CD14-positive monocyte (primary cell): ENCODE measurements around the gene PRR20C. TPM values are rescaled to one million over a fixed set of nuclear protein-coding genes. Genes with fewer than 3 reads are reported as not detected.

Experiments
- DNase-seq, 3 donors: peaks; one replicate each; pipeline ENCODE4 v3.0.0-alpha.2; 2011 to 2022
- H2AFZ ChIP-seq: 2 replicates; pipeline ENCODE4 v1.6.0; 2012; ENCODE audit warnings: mild to moderate bottlenecking, low read depth, low read length, inconsistent platforms; ENCODE audit not compliant: insufficient read depth, poor library complexity, severe bottlenecking
- H3K27ac ChIP-seq, 2 donors: 1 replicate in 1 of 2; 2 replicates in 1 of 2; pipeline ENCODE4 v1.5.1; 2012 to 2013; ENCODE audit warnings: low read length in 2 of 2, control low read depth in 1 of 2, inconsistent platforms in 1 of 2, low read depth in 1 of 2, mild to moderate bottlenecking in 1 of 2
- H3K27me3 ChIP-seq, 2 donors: one replicate each; pipeline versions ENCODE4 v1.6.0 to v1.6.1; 2011 to 2013; ENCODE audit warnings: low read length in 2 of 2; ENCODE audit not compliant: control insufficient read depth in 2 of 2, insufficient read depth in 2 of 2
- H3K36me3 ChIP-seq, 2 donors: replicated peaks in 1 of 2; 1 replicate in 1 of 2; 2 replicates in 1 of 2; pipeline versions ENCODE4 v1.5.1 to v1.6.1; 2012 to 2013; ENCODE audit warnings: low read length in 2 of 2, control low read depth in 1 of 2, inconsistent platforms in 1 of 2, mild to moderate bottlenecking in 1 of 2; ENCODE audit not compliant: insufficient read depth in 2 of 2, control insufficient read depth in 1 of 2
- H3K4me1 ChIP-seq, 2 donors: 1 replicate in 1 of 2; 2 replicates in 1 of 2; pipeline versions ENCODE4 v1.5.1 to v1.6.1; 2012 to 2013; ENCODE audit warnings: low read length in 2 of 2, control low read depth in 1 of 2, inconsistent platforms in 1 of 2, mild to moderate bottlenecking in 1 of 2, moderate library complexity in 1 of 2; ENCODE audit not compliant: insufficient read depth in 2 of 2, control insufficient read depth in 1 of 2
- H3K4me2 ChIP-seq: replicated peaks from 2 replicates; pipeline ENCODE3; 2012; ENCODE audit warnings: low read length, moderate library complexity, mild to moderate bottlenecking; ENCODE audit not compliant: poor library complexity, severe bottlenecking; ENCODE audit errors: extremely low read depth
- H3K4me3 ChIP-seq, 3 experiments: fragments of 200-600 bp in 1 of 3; sonication (generic) in 1 of 3; replicated peaks in 1 of 3; 1 replicate in 2 of 3; 2 replicates in 1 of 3; pipeline ENCODE4 v1.5.1; 2011 to 2013; ENCODE audit warnings: low read length in 3 of 3, mild to moderate bottlenecking in 3 of 3, control low read depth in 2 of 3, low read depth in 2 of 3, inconsistent platforms in 1 of 3, moderate library complexity in 1 of 3
- H3K79me2 ChIP-seq: 2 replicates; pipeline ENCODE4 v1.6.0; 2012; ENCODE audit warnings: mild to moderate bottlenecking, control low read depth, inconsistent platforms, low read length, moderate library complexity; ENCODE audit not compliant: insufficient read depth
- H3K9ac ChIP-seq: 2 replicates; pipeline ENCODE4 v1.6.0; 2017; ENCODE audit warnings: low read length, mild to moderate bottlenecking; ENCODE audit not compliant: insufficient read depth, poor library complexity, severe bottlenecking
- H3K9me3 ChIP-seq, 2 donors: replicated peaks in 1 of 2; 1 replicate in 1 of 2; 2 replicates in 1 of 2; pipeline versions ENCODE4 v1.5.1 to v1.6.1; 2012 to 2013; ENCODE audit warnings: low read length in 2 of 2, control low read depth in 1 of 2; ENCODE audit not compliant: control insufficient read depth in 1 of 2, insufficient read depth in 1 of 2
- H4K20me1 ChIP-seq: 2 replicates; pipeline ENCODE4 v1.6.0; 2012; ENCODE audit warnings: mild to moderate bottlenecking, low read length, control low read depth, moderate library complexity; ENCODE audit not compliant: insufficient read depth
- H3K27ac Mint-ChIP-seq, 7 donors: one replicate each; pipeline ENCODE4 v1.8.0; 2020; ENCODE audit warnings: mild to moderate bottlenecking in 7 of 7, mixed read lengths in 7 of 7, moderate library complexity in 6 of 7, inconsistent platforms in 2 of 7
- H3K27me3 Mint-ChIP-seq, 3 donors: one replicate each; pipeline ENCODE4 v1.8.0; 2021 to 2022; ENCODE audit warnings: low read depth in 3 of 3, mild to moderate bottlenecking in 3 of 3, mixed read lengths in 3 of 3, moderate library complexity in 3 of 3, inconsistent platforms in 1 of 3
- H3K36me3 Mint-ChIP-seq, 2 donors: one replicate each; pipeline ENCODE4 v1.8.0; 2020; ENCODE audit warnings: mixed read lengths in 2 of 2, inconsistent platforms in 1 of 2, mild to moderate bottlenecking in 1 of 2
- H3K4me1 Mint-ChIP-seq: one replicate; pipeline ENCODE4 v1.8.0; 2020; ENCODE audit warnings: mild to moderate bottlenecking, mixed read lengths
- H3K4me3 Mint-ChIP-seq, 2 donors: one replicate each; pipeline ENCODE4 v1.8.0; 2020; ENCODE audit warnings: mild to moderate bottlenecking in 2 of 2, mixed read lengths in 2 of 2, moderate library complexity in 1 of 2
- H3K9me3 Mint-ChIP-seq, 7 donors: one replicate each; pipeline ENCODE4 v1.8.0; 2020 to 2022; ENCODE audit warnings: mixed read lengths in 7 of 7, mild to moderate bottlenecking in 6 of 7, moderate library complexity in 6 of 7, inconsistent platforms in 2 of 7
- WGBS: methylation state at CpG from one replicate; pipeline ENCODE4 v1.1.5; 2013; ENCODE audit warnings: missing lambda C conversion rate; ENCODE audit not compliant: insufficient coverage; 5-methylcytosine and 5-hydroxymethylcytosine counted together
- intact Hi-C, 2 donors: fragments of 100-400 bp; cut with micrococcal nuclease; formaldehyde crosslinking; loops; one replicate each; pipeline versions ENCODE4 v1.15.0 to v1.15.1; 2023
- polyA plus RNA-seq, 3 donors: library from polyadenylated mRNA; depleted of rRNA in 1 of 3; unstranded in 2 of 3; stranded (reverse) in 1 of 3; fragments of 300-500 nt in 2 of 3; fragments of >200 nt in 1 of 3; fragmentation: Illumina TruSeq in 2 of 3; gene quantifications; 1 replicate in 2 of 3; 2 replicates in 1 of 3; pipeline ENCODE4 v1.2.3, GENCODE V29; 2012 to 2021
- TF ChIP-seq, protein P1 (sequence below): fragments of 200-600 bp; IDR thresholded peaks from one replicate; pipeline ENCODE4 v1.8.0; 2022; ENCODE audit warnings: antibody characterized with exemption, mild to moderate bottlenecking

PRR20C gene
- polyA plus RNA-seq, 3 donors: not detected

DNA sequence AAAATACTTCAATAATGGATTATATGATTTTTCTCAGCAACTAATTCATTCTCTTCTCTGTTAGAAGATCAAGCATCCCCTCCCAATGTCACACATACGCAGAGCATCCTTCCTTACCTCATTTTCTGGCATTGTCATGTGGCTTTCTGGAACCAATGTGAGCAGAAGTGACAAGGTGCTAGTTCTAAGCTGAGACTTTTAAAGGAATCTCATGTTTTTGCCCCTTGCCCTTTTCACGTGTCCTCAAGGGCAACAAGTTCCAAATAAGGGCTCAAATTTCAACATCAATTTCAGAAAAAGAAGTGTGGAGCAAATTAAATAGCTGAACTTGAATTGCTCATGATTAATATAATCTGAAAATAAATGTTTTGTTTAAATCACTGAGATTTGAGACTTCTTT is 17.8 kb upstream of the PRR20C start:
- H3K79me2 ChIP-seq: no peaks in the 10 kb centered on the region
- intact Hi-C loops: no loop called here
- H3K4me3 Mint-ChIP-seq: no peak overlapping the region

GRCh38 chr13:57137585-57137984 is 16.3 kb upstream of the PRR20C start:
- Mint-ChIP-seq H3K4me3 (no peak overlapping the region), H3K27me3 (no peaks in the 10 kb centered on the region), H3K4me1 (no peaks in the 10 kb centered on the region), H3K36me3 (no peaks in the 10 kb centered on the region), H3K27ac (no peak overlapping the region), H3K9me3 (peaks cover 0 to 8% (median 3%) of the 10 kb centered on the region in 7 donors)
- Histone ChIP-seq H3K9me3 (peaks cover 5 to 8% of the 10 kb centered on the region in 2 donors), H3K27ac (no peak overlapping the region), H4K20me1 (no peaks in the 10 kb centered on the region), H3K79me2 (no peaks in the 10 kb centered on the region), H3K4me3 (no peak overlapping the region), H3K4me1 (no peaks in the 10 kb centered on the region), H3K27me3 (no peaks in the 10 kb centered on the region), H3K9ac (no peak overlapping the region), H2AFZ (no peak overlapping the region), H3K4me2 (no peak overlapping the region), H3K36me3 (no peaks in the 10 kb centered on the region)
- WGBS: no CpG with 5 or more reads among the region's 4 CpGs
- DNase-seq: no peak
- TF ChIP-seq, protein P1, sequence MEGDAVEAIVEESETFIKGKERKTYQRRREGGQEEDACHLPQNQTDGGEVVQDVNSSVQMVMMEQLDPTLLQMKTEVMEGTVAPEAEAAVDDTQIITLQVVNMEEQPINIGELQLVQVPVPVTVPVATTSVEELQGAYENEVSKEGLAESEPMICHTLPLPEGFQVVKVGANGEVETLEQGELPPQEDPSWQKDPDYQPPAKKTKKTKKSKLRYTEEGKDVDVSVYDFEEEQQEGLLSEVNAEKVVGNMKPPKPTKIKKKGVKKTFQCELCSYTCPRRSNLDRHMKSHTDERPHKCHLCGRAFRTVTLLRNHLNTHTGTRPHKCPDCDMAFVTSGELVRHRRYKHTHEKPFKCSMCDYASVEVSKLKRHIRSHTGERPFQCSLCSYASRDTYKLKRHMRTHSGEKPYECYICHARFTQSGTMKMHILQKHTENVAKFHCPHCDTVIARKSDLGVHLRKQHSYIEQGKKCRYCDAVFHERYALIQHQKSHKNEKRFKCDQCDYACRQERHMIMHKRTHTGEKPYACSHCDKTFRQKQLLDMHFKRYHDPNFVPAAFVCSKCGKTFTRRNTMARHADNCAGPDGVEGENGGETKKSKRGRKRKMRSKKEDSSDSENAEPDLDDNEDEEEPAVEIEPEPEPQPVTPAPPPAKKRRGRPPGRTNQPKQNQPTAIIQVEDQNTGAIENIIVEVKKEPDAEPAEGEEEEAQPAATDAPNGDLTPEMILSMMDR: no peak
- intact Hi-C loops: no loop called here

More for the DNA sequence above, 17.8 kb upstream of the PRR20C start:
- Mint-ChIP-seq H3K36me3 (no peaks in the 10 kb centered on the region), H3K4me1 (no peaks in the 10 kb centered on the region), H3K27me3 (no peaks in the 10 kb centered on the region), H3K27ac (no peak overlapping the region), H3K9me3 (peaks cover 0 to 8% (median 3%) of the 10 kb centered on the region in 7 donors)
- no peak overlapping the region for H3K4me3 ChIP-seq
- no peaks in the 10 kb centered on the region for H4K20me1 ChIP-seq
- no peak for DNase-seq
- no peaks in the 10 kb centered on the region for H3K36me3 ChIP-seq
- H3K4me1 ChIP-seq: no peaks in the 10 kb centered on the region
- WGBS: no CpG with 5 or more reads among the region's 2 CpGs
- no peak overlapping the region for H3K27ac ChIP-seq
- TF ChIP-seq, protein P1: no peak
- H3K4me2 ChIP-seq: no peak overlapping the region
- H3K9ac ChIP-seq: no peak overlapping the region
- H2AFZ ChIP-seq: no peak overlapping the region
- peaks cover 5 to 8% of the 10 kb centered on the region in 2 donors for H3K9me3 ChIP-seq
- H3K27me3 ChIP-seq: no peaks in the 10 kb centered on the region
